KOPT-K1 (cell line): ENCODE results near the gene MYF6.

Experiments used
- H3K27ac ChIP-seq: fragments of 200-600 bp; sonication (generic); 2 replicates; pipeline ENCODE4 v1.5.1; 2016; ENCODE audit warnings: antibody characterized with exemption, mild to moderate bottlenecking, low read depth, low read length; ENCODE audit not compliant: poor library complexity, severe bottlenecking
- H3K36me3 ChIP-seq: fragments of 200-600 bp; sonication (generic); 2 replicates; pipeline ENCODE4 v1.5.1; 2017; ENCODE audit warnings: antibody characterized with exemption, mild to moderate bottlenecking, low read length, moderate library complexity; ENCODE audit not compliant: insufficient read depth
- H3K9me3 ChIP-seq: fragments of 200-600 bp; sonication (generic); 2 replicates; pipeline ENCODE4 v1.5.1; 2017; ENCODE audit warnings: antibody characterized with exemption, low read length, mild to moderate bottlenecking; ENCODE audit not compliant: insufficient read depth, poor library complexity, severe bottlenecking

MYF6 gene

DNA sequence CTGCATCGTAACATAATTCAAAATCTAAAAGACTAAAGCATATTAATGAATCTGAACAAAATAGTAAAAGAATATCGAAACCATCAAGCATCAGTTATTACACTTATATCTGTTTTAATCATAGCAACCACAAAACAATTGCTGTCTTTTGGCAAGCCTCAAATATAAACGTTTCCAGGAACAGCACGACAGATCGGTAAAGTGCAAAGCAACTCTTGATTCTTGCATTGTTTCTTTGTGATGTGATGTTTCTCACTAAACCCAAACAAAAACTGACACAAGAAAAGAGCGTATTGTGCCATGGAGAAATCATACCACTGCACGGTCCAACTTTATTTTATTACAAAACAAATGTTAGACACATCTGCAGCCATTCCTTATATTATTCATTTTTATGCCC is 9.2 kb upstream of the MYF6 start:
- Histone ChIP-seq H3K9me3 (no peaks in the 10 kb centered on the region), H3K36me3 (no peaks in the 10 kb centered on the region), H3K27ac (no peak overlapping the region)

GRCh38 chr12:80698847-80699542 is 8.4 kb upstream of the MYF6 start:
- H3K27ac ChIP-seq: no peak overlapping the region

DNA sequence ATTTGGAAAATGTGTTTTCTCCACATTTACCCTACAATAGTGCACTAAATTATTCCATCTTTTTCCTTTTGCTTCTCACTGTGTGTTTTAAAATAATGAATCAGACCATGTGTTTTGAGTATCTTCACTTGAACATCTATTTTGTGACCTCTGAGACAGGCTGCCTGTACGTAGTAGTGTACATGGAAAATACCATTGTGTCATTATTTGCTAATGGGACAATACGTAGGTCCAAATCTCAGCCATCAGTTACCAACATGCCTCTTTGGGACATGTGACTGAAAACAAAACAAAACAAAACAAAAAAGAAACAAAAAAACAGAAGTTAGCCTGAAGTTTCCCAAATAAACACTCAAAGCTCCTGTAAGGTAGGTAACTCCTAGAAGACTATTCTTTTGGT is 7.1 kb upstream of the MYF6 start:
- Histone ChIP-seq H3K9me3 (no peaks in the 10 kb centered on the region), H3K36me3 (no peaks in the 10 kb centered on the region), H3K27ac (no peak overlapping the region)

More at GRCh38 chr12:80698847-80699542, 8.4 kb upstream of the MYF6 start:
- H3K36me3 ChIP-seq: no peaks in the 10 kb centered on the region
- no peaks in the 10 kb centered on the region for H3K9me3 ChIP-seq

DNA sequence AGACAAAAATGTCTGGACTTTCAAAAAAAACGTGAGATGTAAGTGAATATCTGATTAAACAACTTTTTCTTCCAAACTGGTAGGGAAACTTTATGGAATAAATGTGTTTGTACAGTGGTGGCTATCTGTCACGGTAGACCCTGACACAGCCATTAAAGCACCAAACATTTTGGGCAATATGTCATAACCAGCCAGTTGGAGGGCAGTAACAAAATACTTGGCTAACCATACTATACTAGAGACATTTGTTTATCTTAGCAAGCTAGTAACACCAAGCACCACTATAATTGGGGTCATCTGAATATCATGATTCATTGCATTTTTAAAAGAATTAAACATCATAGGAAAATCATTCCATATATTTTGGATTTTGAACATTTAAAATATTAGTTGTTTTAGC is 6.0 kb upstream of the MYF6 start:
- no peaks in the 10 kb centered on the region for H3K36me3 ChIP-seq
- no peaks in the 10 kb centered on the region for H3K9me3 ChIP-seq
- no peak overlapping the region for H3K27ac ChIP-seq

DNA sequence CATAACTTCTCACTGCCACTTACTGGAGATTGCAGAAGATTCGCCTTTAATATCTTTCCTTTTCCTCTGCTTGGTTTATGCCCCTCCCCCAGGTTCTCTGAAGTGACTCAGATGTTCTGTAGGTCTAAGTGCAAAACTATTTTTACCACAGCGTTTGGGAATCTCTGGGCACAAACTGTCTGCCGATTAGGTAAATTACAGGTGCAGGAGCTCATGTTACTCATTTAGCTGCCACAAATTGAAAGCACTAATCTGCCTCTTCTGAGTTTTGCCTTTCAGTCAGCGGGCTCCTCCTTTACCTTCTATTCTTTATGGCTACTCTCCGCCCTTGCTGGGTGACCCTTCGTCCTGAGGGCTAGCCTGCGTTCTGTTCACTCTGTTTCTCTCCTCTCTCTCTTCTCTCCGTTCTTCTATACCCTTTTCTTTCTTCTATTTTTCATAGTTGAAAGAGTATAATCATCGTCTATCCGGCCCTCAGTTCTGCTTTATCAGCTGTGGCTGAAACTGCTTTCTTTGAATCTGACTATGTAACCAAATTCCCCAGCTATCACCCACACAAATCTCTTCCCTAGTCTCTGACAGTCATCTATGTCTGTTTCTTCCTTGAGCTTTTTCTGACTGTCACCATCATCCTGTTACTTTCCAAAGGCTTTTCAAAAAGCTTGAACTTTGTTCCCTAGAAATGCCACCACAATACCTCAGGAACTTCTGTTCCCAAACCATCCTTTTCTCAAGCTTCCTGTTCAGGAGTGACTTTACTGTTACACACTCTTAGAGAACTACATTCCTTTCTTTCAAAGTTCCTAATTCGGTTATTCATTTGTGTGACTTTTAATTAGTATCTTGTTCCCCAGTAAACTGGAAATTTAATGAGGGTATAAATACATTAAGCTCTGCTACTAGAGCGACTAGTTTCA is 4.3 kb upstream of the MYF6 start:
- H3K27ac ChIP-seq: no peak overlapping the region
- H3K36me3 ChIP-seq: no peaks in the 10 kb centered on the region

GRCh38 chr12:80704420-80704819 is 3.0 kb upstream of the MYF6 start:
- H3K36me3 ChIP-seq: no peaks in the 10 kb centered on the region
- H3K27ac ChIP-seq: no peak overlapping the region

More for the DNA sequence above, 4.3 kb upstream of the MYF6 start:
- no peaks in the 10 kb centered on the region for H3K9me3 ChIP-seq

GRCh38 chr12:80707830-80708258 is 410 bp downstream of the MYF6 start:
- no peaks in the 10 kb centered on the region for H3K9me3 ChIP-seq
- H3K27ac ChIP-seq: no peak overlapping the region
- no peaks in the 10 kb centered on the region for H3K36me3 ChIP-seq

More at GRCh38 chr12:80704420-80704819, 3.0 kb upstream of the MYF6 start:
- no peaks in the 10 kb centered on the region for H3K9me3 ChIP-seq

DNA sequence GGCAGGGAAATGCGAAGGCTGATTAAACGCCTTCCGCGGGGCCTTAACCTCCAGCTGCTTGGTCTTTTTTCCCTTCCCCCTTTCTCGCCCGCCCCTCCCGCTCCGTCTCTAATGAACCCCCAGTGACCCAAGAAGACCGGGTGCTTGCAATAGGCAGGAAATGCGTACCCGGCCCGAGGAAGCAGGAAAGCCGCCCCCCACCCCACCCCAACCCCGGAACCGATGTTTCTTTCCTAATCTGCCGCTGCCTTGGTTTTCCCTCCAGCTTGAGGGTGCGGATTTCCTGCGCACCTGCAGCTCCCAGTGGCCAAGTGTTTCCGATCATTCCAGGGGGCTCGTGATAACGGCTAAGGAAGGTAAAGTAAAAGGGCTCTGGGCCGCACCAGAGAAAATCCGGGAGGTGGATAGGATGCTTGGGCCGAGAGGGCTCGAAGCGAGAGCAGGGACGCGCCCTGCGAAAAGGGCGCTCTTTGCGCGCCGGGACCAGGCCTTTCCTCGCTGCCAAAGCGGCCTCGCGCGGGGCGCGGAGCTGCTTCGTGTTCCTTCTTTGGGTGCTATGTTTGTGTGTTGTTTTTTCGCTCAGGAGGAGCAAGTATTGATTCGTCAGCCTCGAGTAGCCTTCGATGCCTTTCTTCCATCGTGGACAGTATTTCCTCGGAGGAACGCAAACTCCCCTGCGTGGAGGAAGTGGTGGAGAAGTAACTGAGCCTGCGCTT is 983 bp downstream of the MYF6 start:
- Histone ChIP-seq H3K36me3 (no peaks in the 10 kb centered on the region), H3K27ac (no peak overlapping the region)

GRCh38 chr12:80708975-80709328 is 1.5 kb downstream of the MYF6 start:
- no peak overlapping the region for H3K27ac ChIP-seq
- no peaks in the 10 kb centered on the region for H3K36me3 ChIP-seq
- no peaks in the 10 kb centered on the region for H3K9me3 ChIP-seq

More for the DNA sequence above, 983 bp downstream of the MYF6 start:
- H3K9me3 ChIP-seq: no peaks in the 10 kb centered on the region

- Histone ChIP-seq H3K36me3 (no peaks in the 10 kb centered on the region), H3K9me3 (no peaks in the 10 kb centered on the region), H3K27ac (no peak overlapping the region)
These were observed 2.6 kb downstream of the MYF6 start for GRCh38 chr12:80709811-80710726.

- H3K9me3 ChIP-seq: no peaks in the 10 kb centered on the region
- no peak overlapping the region for H3K27ac ChIP-seq
- H3K36me3 ChIP-seq: no peaks in the 10 kb centered on the region
These were observed 3.5 kb downstream of the MYF6 start for GRCh38 chr12:80710727-80711449.

DNA sequence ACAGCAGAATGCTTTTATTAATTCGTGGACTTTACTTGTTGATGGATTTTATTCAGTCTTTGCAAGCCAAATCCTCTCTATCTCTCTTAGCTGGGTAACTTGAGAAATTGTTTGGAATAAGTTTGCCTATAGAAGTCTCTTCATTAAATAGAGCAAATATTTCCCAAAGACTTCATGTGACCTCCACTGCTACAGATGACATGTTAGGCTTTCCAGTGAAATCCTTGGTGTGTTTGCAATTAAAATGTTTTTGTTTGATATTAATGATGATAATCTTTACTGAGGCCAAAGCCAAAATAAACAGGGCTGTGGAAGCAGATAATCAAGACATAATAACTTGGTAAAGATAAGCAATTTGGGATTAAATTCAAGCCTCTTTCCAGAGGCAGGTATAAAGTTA is 4.4 kb downstream of the MYF6 start:
- no peak overlapping the region for H3K27ac ChIP-seq
- no peaks in the 10 kb centered on the region for H3K9me3 ChIP-seq
- no peaks in the 10 kb centered on the region for H3K36me3 ChIP-seq

GRCh38 chr12:80712866-80713265 is 5.4 kb downstream of the MYF6 start:
- no peaks in the 10 kb centered on the region for H3K36me3 ChIP-seq
- H3K27ac ChIP-seq: no peak overlapping the region
- no peaks in the 10 kb centered on the region for H3K9me3 ChIP-seq

DNA sequence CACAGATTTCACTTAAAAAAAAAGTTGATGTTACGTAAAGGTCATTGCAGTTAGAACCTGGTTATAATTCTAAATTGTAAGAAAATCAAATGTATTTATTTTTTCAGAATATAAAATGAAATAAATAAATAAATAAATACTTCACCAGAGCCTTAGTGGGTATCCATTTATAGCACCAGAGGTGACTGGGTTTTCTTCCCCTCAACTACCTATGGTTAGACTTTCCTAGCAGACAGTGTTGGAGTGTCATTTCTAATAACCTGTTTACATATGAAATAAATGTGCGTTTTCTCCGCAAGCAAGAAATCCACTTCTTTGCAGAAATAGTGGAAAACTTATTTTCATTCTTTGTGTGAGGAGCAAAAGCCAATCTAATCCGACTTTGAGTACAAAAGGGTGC is 6.0 kb downstream of the MYF6 start:
- Histone ChIP-seq H3K9me3 (no peaks in the 10 kb centered on the region), H3K36me3 (no peaks in the 10 kb centered on the region), H3K27ac (no peak overlapping the region)
